ENCODE data around the gene AKAP1. TPM values are rescaled to one million over a fixed set of nuclear protein-coding genes. Genes with fewer than 3 reads are reported as not detected.

The AKAP1 gene
- total and polyA plus RNA-seq, 9 donors: 49.6 to 83.4 (median 66.8) TPM

GRCh38 chr17:57120814-57121213 is 35.8 kb downstream of the AKAP1 start:
- H3K27me3 ChIP-seq (ENCODE audit: control insufficient read depth, insufficient read depth, low read length): no peaks in the 10 kb centered on the region
- no peaks in the 10 kb centered on the region for H3K9me3 ChIP-seq (replicated peaks; ENCODE audit: control insufficient read depth, low read depth, low read length)
- H3K27ac ChIP-seq (ENCODE audit: low read length): no peak overlapping the region
- peaks cover 74% of the 10 kb centered on the region for H3K36me3 ChIP-seq (ENCODE audit: control insufficient read depth, insufficient read depth, low read length)
- no peak for DNase-seq
- peaks cover 5% of the 10 kb centered on the region for H3K4me1 ChIP-seq (ENCODE audit: control insufficient read depth, insufficient read depth, low read length)
- no peak overlapping the region for H3K4me3 ChIP-seq (ENCODE audit: low read length)

- H3K9me3 ChIP-seq (replicated peaks; ENCODE audit: control insufficient read depth, low read depth, low read length): no peaks in the 10 kb centered on the region
- H3K4me1 ChIP-seq (ENCODE audit: control insufficient read depth, insufficient read depth, low read length): peaks cover 8% of the 10 kb centered on the region
- H3K27me3 ChIP-seq (ENCODE audit: control insufficient read depth, insufficient read depth, low read length): no peaks in the 10 kb centered on the region
- no peak overlapping the region for H3K4me3 ChIP-seq (ENCODE audit: low read length)
- no peak overlapping the region for H3K27ac ChIP-seq (ENCODE audit: low read length)
- H3K36me3 ChIP-seq (ENCODE audit: control insufficient read depth, insufficient read depth, low read length): peaks cover 67% of the 10 kb centered on the region
- peak; percentile 67 for DNase-seq
- WGBS (ENCODE audit: insufficient coverage): 100% methylated on average over 2 of the region's 12 CpGs
Measured at GRCh38 chr17:57121308-57122042, 36.4 kb downstream of the AKAP1 start.

- WGBS (ENCODE audit: insufficient coverage): no CpG with 5 or more reads among the region's 4 CpGs
- Histone ChIP-seq H3K4me1 (ENCODE audit: control insufficient read depth, insufficient read depth, low read length) (peaks cover 8% of the 10 kb centered on the region), H3K9me3 (replicated peaks; ENCODE audit: control insufficient read depth, low read depth, low read length) (no peaks in the 10 kb centered on the region), H3K36me3 (ENCODE audit: control insufficient read depth, insufficient read depth, low read length) (peaks cover 41% of the 10 kb centered on the region), H3K27me3 (ENCODE audit: control insufficient read depth, insufficient read depth, low read length) (no peaks in the 10 kb centered on the region), H3K4me3 (ENCODE audit: low read length) (no peak overlapping the region), H3K27ac (ENCODE audit: low read length) (no peak overlapping the region)
- DNase-seq: no peak
Measured at GRCh38 chr17:57124053-57124452, 39.0 kb downstream of the AKAP1 start.

DNA sequence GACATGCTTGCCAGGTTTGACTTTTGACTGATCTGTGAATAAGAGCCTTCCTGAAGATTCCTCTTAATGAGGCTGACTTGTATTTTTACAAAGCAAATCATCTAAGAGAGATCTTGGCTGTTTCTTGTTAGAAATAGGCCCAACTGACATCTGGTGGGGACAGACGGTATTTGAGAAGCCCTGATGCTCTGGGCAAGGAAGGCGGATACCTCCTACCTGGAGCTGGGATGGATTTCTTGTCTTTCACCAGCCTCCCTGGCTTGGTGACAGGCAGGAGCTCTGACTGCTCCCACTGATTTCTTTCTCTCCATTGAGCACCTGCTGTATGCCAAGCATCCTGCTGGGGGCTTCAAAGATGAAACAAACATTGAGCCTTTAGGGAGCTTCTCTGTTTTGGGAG is 40.4 kb downstream of the AKAP1 start:
- Histone ChIP-seq H3K27ac (ENCODE audit: low read length) (peak overlapping the region; percentile 62), H3K4me3 (ENCODE audit: low read length) (no peak overlapping the region), H3K9me3 (replicated peaks; ENCODE audit: control insufficient read depth, low read depth, low read length) (no peaks in the 10 kb centered on the region), H3K4me1 (ENCODE audit: control insufficient read depth, insufficient read depth, low read length) (peaks cover 8% of the 10 kb centered on the region), H3K36me3 (ENCODE audit: control insufficient read depth, insufficient read depth, low read length) (peaks cover 29% of the 10 kb centered on the region), H3K27me3 (ENCODE audit: control insufficient read depth, insufficient read depth, low read length) (no peaks in the 10 kb centered on the region)
- DNase-seq: no peak
- WGBS (ENCODE audit: insufficient coverage): 75% methylated on average over 1 of the region's 2 CpGs

GRCh38 chr17:57125866-57126265 is 40.8 kb downstream of the AKAP1 start:
- WGBS (ENCODE audit: insufficient coverage): 79% methylated on average over 4 of the region's 6 CpGs
- Histone ChIP-seq H3K27me3 (ENCODE audit: control insufficient read depth, insufficient read depth, low read length) (no peaks in the 10 kb centered on the region), H3K36me3 (ENCODE audit: control insufficient read depth, insufficient read depth, low read length) (peaks cover 26% of the 10 kb centered on the region), H3K9me3 (replicated peaks; ENCODE audit: control insufficient read depth, low read depth, low read length) (no peaks in the 10 kb centered on the region), H3K4me3 (ENCODE audit: low read length) (no peak overlapping the region), H3K4me1 (ENCODE audit: control insufficient read depth, insufficient read depth, low read length) (peaks cover 8% of the 10 kb centered on the region), H3K27ac (ENCODE audit: low read length) (peak overlapping the region; percentile 62)
- peak; percentile 58 for DNase-seq

- Histone ChIP-seq H3K27me3 (ENCODE audit: control insufficient read depth, insufficient read depth, low read length) (peaks cover 1% of the 10 kb centered on the region), H3K36me3 (ENCODE audit: control insufficient read depth, insufficient read depth, low read length) (no peaks in the 10 kb centered on the region), H3K9me3 (replicated peaks; ENCODE audit: control insufficient read depth, low read depth, low read length) (no peaks in the 10 kb centered on the region), H3K27ac (ENCODE audit: low read length) (no peak overlapping the region), H3K4me1 (ENCODE audit: control insufficient read depth, insufficient read depth, low read length) (peaks cover 4% of the 10 kb centered on the region), H3K4me3 (ENCODE audit: low read length) (no peak overlapping the region)
- 62% methylated on average over 3 of the region's 16 CpGs for WGBS (ENCODE audit: insufficient coverage)
- DNase-seq: peak; percentile 85
Measured at GRCh38 chr17:57130708-57131461, 45.8 kb downstream of the AKAP1 start.

DNA sequence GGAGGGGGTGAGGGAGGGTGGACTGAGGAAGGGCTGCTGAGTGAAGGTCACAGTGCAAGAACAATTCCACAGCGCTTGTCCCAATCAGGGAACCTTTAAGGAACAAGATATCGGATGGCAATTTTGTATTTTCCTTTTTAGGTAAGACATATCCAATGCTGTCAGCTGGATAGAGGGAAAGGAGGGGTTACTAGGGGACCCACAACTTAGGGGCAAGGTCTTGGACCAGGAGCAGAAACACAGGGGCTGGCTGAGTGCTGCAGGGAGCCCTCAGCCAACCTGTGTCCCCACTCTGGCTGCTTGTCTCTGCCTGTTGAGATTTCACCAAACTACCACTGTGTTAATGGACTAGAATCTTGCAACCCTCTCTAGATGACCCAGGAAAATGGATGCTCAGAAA is 47.6 kb downstream of the AKAP1 start:
- no peaks in the 10 kb centered on the region for H3K9me3 ChIP-seq (replicated peaks; ENCODE audit: control insufficient read depth, low read depth, low read length)
- no peak for DNase-seq
- H3K27ac ChIP-seq (ENCODE audit: low read length): no peak overlapping the region
- H3K4me1 ChIP-seq (ENCODE audit: control insufficient read depth, insufficient read depth, low read length): peaks cover 5% of the 10 kb centered on the region
- no peaks in the 10 kb centered on the region for H3K36me3 ChIP-seq (ENCODE audit: control insufficient read depth, insufficient read depth, low read length)
- H3K27me3 ChIP-seq (ENCODE audit: control insufficient read depth, insufficient read depth, low read length): peaks cover 2% of the 10 kb centered on the region
- 35% methylated on average over 2 of the region's 2 CpGs for WGBS (ENCODE audit: insufficient coverage)
- H3K4me3 ChIP-seq (ENCODE audit: low read length): no peak overlapping the region

DNA sequence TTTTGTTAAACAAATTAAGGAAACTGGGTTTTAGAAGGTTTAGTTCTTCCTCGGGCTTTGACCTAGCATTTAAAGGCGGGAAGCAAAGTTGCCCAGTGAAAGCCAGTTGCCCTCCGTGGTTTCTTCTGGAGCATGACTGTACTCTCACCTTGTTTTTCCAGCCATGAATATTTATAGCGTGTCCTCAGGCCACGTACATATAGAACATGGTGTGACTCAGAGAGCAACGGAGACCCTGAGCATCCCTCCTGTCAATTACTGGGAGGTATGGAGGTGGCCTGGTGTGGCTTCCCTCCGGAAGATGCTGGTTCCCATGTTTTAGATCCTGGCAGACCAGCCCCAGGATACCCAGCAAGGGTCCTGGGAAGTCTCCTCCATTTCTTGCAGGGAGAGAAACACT is 48.4 kb downstream of the AKAP1 start:
- Histone ChIP-seq H3K27me3 (ENCODE audit: control insufficient read depth, insufficient read depth, low read length) (peaks cover 2% of the 10 kb centered on the region), H3K27ac (ENCODE audit: low read length) (no peak overlapping the region), H3K4me1 (ENCODE audit: control insufficient read depth, insufficient read depth, low read length) (peaks cover 8% of the 10 kb centered on the region), H3K9me3 (replicated peaks; ENCODE audit: control insufficient read depth, low read depth, low read length) (no peaks in the 10 kb centered on the region), H3K4me3 (ENCODE audit: low read length) (no peak overlapping the region), H3K36me3 (ENCODE audit: control insufficient read depth, insufficient read depth, low read length) (no peaks in the 10 kb centered on the region)
- DNase-seq: no peak
- 63% methylated on average over 4 of the region's 7 CpGs for WGBS (ENCODE audit: insufficient coverage)

DNA sequence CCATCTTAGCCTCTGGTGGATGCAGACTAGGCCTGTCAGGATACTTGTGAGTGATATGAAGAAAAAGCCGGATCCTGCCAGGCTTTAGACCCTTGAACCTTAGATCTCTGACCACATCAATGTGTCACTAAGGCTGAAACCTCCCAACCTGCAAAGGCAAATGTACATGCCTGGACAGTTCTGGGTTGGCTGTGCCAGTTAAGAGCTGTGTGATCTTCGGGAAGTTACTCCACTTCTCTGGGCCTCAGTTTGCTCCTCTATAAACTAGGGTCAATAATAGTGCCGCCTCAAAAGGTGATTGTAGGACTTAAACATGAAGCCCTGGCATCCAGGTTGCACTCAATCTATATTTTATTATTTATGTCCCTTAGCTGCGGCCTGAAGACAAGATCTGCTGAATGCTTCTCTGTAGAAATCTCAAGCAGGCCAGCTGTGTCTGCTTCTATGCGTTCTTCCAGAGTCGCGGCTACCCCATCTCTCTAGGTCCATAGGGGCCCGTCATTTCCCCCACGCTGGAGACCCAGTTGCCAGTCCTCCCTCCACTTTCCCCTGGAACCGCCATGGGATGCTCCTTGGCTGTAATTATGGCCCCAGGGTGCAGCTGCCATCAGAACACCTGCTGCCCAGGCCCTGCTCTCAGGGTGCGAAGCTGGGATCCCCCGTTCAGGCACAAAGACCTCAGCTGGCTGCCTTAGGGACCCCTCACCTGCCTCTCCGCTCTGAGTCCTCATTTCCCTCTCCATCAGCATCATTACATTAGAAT is 50.2 kb downstream of the AKAP1 start:
- Histone ChIP-seq H3K27ac (ENCODE audit: low read length) (no peak overlapping the region), H3K27me3 (ENCODE audit: control insufficient read depth, insufficient read depth, low read length) (peaks cover 2% of the 10 kb centered on the region), H3K4me3 (ENCODE audit: low read length) (no peak overlapping the region), H3K36me3 (ENCODE audit: control insufficient read depth, insufficient read depth, low read length) (no peaks in the 10 kb centered on the region), H3K4me1 (ENCODE audit: control insufficient read depth, insufficient read depth, low read length) (peaks cover 8% of the 10 kb centered on the region), H3K9me3 (replicated peaks; ENCODE audit: control insufficient read depth, low read depth, low read length) (no peaks in the 10 kb centered on the region)
- WGBS (ENCODE audit: insufficient coverage): 52% methylated on average over 11 of the region's 13 CpGs
- DNase-seq: no peak

DNA sequence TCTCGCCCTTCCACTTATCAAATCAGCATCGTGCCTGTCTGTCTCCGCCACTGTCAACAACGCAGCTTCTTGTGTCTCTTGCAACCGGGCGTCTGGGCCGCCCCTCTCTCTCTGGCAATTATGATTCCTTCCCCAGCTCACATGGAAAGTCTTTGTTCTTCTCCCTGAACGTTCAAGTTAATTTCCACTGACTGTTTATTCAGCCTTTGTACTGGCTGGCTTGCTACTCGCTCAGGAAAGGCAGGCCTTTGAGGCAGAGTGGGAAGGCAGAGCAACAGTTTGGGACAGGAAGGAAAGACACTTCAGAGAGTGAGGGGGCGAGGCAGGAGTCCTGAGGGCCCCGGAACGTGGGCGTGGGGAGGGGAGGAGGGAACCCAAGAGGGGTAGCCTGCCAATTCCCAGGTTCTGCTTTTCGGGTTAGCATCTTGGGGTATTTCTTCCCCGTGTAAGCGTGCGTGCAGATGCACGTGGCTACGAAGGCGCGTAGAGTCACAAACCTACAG is 50.8 kb downstream of the AKAP1 start:
- Histone ChIP-seq H3K9me3 (replicated peaks; ENCODE audit: control insufficient read depth, low read depth, low read length) (no peaks in the 10 kb centered on the region), H3K27me3 (ENCODE audit: control insufficient read depth, insufficient read depth, low read length) (peaks cover 2% of the 10 kb centered on the region), H3K36me3 (ENCODE audit: control insufficient read depth, insufficient read depth, low read length) (no peaks in the 10 kb centered on the region), H3K4me1 (ENCODE audit: control insufficient read depth, insufficient read depth, low read length) (peaks cover 8% of the 10 kb centered on the region), H3K27ac (ENCODE audit: low read length) (no peak overlapping the region), H3K4me3 (ENCODE audit: low read length) (no peak overlapping the region)
- DNase-seq: peak; percentile 43
- 27% methylated on average over 20 of the region's 21 CpGs for WGBS (ENCODE audit: insufficient coverage)
